Kidney (tissue), 14 donors: Measurements from ENCODE around the gene PARD6A. TPM values are rescaled to one million over a fixed set of nuclear protein-coding genes. Genes with fewer than 3 reads are reported as not detected.
"Not testable (repeated sequence)": the region's sequence is repeated elsewhere in the genome, so short reads cannot be mapped to it uniquely, and the experiment has no call there.

Source experiments
- DNase-seq, 5 donors: peaks; one replicate each; pipeline ENCODE4 v3.0.0-alpha.2; 2013 to 2020
- FAIRE-seq: peaks from 2 replicates; lab custom pipeline; 2012; peaks lifted over from hg19 to GRCh38; lab: Jason Lieb, UNC
- H3K27ac ChIP-seq, 2 donors: one replicate each; pipeline ENCODE4 v1.7.0; 2013; ENCODE audit warnings: low read depth in 2 of 2, low read length in 2 of 2, inconsistent platforms in 1 of 2
- H3K27me3 ChIP-seq: one replicate; pipeline ENCODE4 v1.7.1; 2013; ENCODE audit warnings: low read length, inconsistent platforms; ENCODE audit not compliant: control insufficient read depth, insufficient read depth
- H3K36me3 ChIP-seq, 3 donors: one replicate each; pipeline versions ENCODE4 v1.7.0 to v1.7.1; 2013; ENCODE audit warnings: low read length in 3 of 3, control low read depth in 1 of 3, inconsistent platforms in 1 of 3; ENCODE audit not compliant: insufficient read depth in 3 of 3, control insufficient read depth in 2 of 3
- H3K4me1 ChIP-seq, 3 donors: one replicate each; pipeline versions ENCODE4 v1.7.0 to v1.7.1; 2013; ENCODE audit warnings: low read length in 3 of 3, inconsistent platforms in 1 of 3, low read depth in 1 of 3; ENCODE audit not compliant: control insufficient read depth in 2 of 3, insufficient read depth in 2 of 3
- H3K4me3 ChIP-seq, 3 donors: one replicate each; pipeline versions ENCODE4 v1.7.0 to v1.8.1; 2013; ENCODE audit warnings: low read length in 3 of 3, control low read depth in 1 of 3, inconsistent platforms in 1 of 3
- H3K9ac ChIP-seq, 3 donors: one replicate each; pipeline versions ENCODE4 v1.7.0 to v1.7.1; 2013; ENCODE audit warnings: low read length in 3 of 3, control low read depth in 1 of 3, inconsistent platforms in 1 of 3
- H3K9me3 ChIP-seq, 3 donors: one replicate each; pipeline versions ENCODE4 v1.7.0 to v1.7.1; 2013; ENCODE audit warnings: low read length in 3 of 3, control low read depth in 1 of 3, inconsistent platforms in 1 of 3; ENCODE audit not compliant: control insufficient read depth in 2 of 3, insufficient read depth in 1 of 3
- intact Hi-C: fragments of 100-400 bp; cut with DNase I; formaldehyde crosslinking; loops from one replicate; pipeline ENCODE4 v1.11.1; 2022
- polyA plus RNA-seq: library from polyadenylated mRNA; stranded (reverse); fragments of 350-450 nt; fragmentation: Illumina TruSeq; extraction: RNeasy Lipid Tissue Mini Kit (QIAGEN cat#74804); gene quantifications from one replicate; pipeline ENCODE4 v1.2.3, GENCODE V29; 2014; ENCODE audit warnings: low read depth, low replicate concordance; ENCODE audit not compliant: insufficient read depth
- total RNA-seq: library from RNA; stranded (reverse); fragmentation: NEBNext Ultra II Directional; extraction: Animal tissue kit (Norgen Biotek cat#: 25700); gene quantifications from one replicate; pipeline ENCODE4 v1.2.1, GENCODE V29; 2021
- TF ChIP-seq, protein P1 (sequence below): IDR thresholded peaks from 3 replicates; pipeline ENCODE4 v1.5.1; 2012; ENCODE audit warnings: mild to moderate bottlenecking, moderate library complexity, borderline replicate concordance; ENCODE audit not compliant: insufficient read depth; ENCODE audit errors: extremely low read depth
- donor health status: control.
- donor health status: control.
- donor health status: control.
- donor health status: control.
- donor health status: control.
- donor health status: DM: yes; HTN: yes; CAD: no.
- donor health status: Normal renal cell carcinoma (clear cell type).

PARD6A gene
- total and polyA plus RNA-seq, 2 donors from 2014 or later = 6.1 to 17.1 TPM

GRCh38 chr16:67683767-67684166 lies 23.0 kb downstream of the PARD6A start:
- Histone ChIP-seq H3K4me1 (peaks cover 0 to 4% (median 0%) of the 10 kb centered on the region in 3 donors), H3K9me3 (no peaks in the 10 kb centered on the region), H3K4me3 (no peak overlapping the region), H3K36me3 (peaks cover 0 to 4% (median 3%) of the 10 kb centered on the region in 3 donors), H3K27ac (no peak overlapping the region), H3K9ac (no peak overlapping the region), H3K27me3 (no peaks in the 10 kb centered on the region)
- TF ChIP-seq, protein P1, sequence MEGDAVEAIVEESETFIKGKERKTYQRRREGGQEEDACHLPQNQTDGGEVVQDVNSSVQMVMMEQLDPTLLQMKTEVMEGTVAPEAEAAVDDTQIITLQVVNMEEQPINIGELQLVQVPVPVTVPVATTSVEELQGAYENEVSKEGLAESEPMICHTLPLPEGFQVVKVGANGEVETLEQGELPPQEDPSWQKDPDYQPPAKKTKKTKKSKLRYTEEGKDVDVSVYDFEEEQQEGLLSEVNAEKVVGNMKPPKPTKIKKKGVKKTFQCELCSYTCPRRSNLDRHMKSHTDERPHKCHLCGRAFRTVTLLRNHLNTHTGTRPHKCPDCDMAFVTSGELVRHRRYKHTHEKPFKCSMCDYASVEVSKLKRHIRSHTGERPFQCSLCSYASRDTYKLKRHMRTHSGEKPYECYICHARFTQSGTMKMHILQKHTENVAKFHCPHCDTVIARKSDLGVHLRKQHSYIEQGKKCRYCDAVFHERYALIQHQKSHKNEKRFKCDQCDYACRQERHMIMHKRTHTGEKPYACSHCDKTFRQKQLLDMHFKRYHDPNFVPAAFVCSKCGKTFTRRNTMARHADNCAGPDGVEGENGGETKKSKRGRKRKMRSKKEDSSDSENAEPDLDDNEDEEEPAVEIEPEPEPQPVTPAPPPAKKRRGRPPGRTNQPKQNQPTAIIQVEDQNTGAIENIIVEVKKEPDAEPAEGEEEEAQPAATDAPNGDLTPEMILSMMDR = no peak
- FAIRE-seq (no peak), DNase-seq (no peak)
- intact Hi-C loops = no loop called here

DNA sequence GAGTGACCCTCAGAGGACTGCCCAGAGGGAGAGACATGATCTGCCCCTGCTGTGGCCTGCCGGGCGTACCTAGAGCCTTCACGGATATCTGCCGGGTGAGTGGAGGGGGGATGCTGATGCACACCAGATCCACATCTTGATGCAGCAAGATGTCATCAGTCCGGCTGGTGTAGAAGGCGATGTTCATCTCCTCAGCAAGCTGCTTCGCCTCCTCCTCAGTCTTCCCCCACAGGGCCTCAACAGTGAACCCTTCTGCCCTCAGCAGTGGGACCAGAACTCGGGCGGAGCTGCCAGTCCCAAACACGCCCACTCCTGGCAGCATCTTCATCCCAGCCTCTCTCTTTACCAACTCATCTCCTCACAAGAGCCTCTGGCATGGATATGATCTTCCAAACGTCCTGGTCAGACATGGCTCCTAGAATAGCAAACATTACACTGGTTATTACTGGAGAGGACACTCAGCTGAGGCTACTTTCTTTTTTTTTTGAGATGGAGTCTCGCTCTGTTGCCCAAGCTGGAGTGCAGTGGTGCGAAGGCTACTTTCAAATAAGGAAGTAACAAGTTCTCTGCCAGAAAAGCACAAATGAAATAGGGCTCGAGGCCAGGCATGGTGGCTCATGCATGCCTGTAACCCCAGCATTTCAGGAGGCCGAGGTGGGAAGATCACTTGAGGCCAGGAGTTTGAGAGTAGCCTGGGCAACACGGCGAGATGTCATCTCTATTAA lies 24.8 kb downstream of the PARD6A start:
- DNase-seq = no peak
- TF ChIP-seq, protein P1 = no peak
- intact Hi-C loops = no loop called here
- Histone ChIP-seq H3K27me3 (no peaks in the 10 kb centered on the region), H3K36me3 (peaks cover 0 to 4% (median 3%) of the 10 kb centered on the region in 3 donors), H3K4me3 (no peak overlapping the region), H3K9me3 (no peaks in the 10 kb centered on the region), H3K4me1 (peaks cover 0 to 4% (median 0%) of the 10 kb centered on the region in 3 donors), H3K9ac (no peak overlapping the region), H3K27ac (peak overlapping the region; percentile 51 to 52)
- FAIRE-seq = no peak

DNA sequence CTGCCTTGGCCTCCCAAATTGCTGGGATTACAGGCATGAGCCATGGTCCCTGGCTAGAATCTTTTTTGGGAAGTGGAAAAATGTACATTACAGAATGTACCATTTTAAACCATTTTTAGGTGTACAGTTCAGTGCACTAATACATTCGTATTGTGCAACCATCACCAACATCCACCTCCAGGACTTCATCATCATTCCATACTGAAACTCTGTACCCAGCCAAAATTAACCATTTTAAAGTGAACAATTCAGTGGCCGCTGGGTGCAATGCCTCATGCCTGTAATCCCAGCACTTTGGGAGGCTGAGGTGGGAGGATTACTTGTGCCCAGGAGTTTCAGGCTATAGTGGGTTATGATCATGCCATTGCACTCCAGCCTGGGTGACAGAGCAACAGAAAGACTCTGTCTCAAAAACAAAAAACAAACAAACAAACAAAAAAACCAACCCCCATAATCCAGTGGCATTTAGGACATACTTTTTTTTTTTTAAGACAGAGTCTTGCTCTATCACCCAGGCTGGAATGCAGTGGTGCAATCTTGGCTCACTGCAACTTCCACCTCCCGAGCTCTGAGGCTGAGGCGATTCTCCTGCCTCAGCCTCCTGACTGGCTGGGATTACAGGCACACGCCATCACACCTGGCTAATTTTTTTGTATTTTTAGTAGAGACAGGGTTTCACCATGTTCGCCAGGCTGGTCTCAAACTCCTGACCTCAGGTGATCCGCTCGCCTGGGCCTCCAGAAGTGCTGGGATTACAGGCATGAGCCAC lies 32.9 kb downstream of the PARD6A start:
- H3K9ac ChIP-seq, FAIRE-seq, DNase-seq, H3K9me3 ChIP-seq, H3K36me3 ChIP-seq, H3K4me3 ChIP-seq, H3K4me1 ChIP-seq, H3K27ac ChIP-seq, H3K27me3 ChIP-seq, intact Hi-C loops: not testable (repeated sequence)

GRCh38 chr16:67694611-67695010 lies 33.9 kb downstream of the PARD6A start:
- FAIRE-seq (no peak), DNase-seq (no peak)
- peaks cover 0 to 4% (median 0%) of the 10 kb centered on the region in 3 donors for H3K36me3 ChIP-seq
- intact Hi-C loops = no loop called here
- H3K27ac ChIP-seq = no peak overlapping the region
- H3K9me3 ChIP-seq = no peaks in the 10 kb centered on the region
- H3K9ac ChIP-seq = no peak overlapping the region
- TF ChIP-seq, protein P1 = no peak
- no peaks in the 10 kb centered on the region for H3K27me3 ChIP-seq
- peaks cover 0 to 4% (median 3%) of the 10 kb centered on the region in 3 donors for H3K4me1 ChIP-seq
- no peak overlapping the region for H3K4me3 ChIP-seq
